ENCODE measurements around the gene RACK1. TPM values are rescaled to one million over a fixed set of nuclear protein-coding genes. Genes with fewer than 3 reads are reported as not detected.

Gene RACK1
- total RNA-seq, 1 donor from 2014 or later, result 510 TPM

DNA sequence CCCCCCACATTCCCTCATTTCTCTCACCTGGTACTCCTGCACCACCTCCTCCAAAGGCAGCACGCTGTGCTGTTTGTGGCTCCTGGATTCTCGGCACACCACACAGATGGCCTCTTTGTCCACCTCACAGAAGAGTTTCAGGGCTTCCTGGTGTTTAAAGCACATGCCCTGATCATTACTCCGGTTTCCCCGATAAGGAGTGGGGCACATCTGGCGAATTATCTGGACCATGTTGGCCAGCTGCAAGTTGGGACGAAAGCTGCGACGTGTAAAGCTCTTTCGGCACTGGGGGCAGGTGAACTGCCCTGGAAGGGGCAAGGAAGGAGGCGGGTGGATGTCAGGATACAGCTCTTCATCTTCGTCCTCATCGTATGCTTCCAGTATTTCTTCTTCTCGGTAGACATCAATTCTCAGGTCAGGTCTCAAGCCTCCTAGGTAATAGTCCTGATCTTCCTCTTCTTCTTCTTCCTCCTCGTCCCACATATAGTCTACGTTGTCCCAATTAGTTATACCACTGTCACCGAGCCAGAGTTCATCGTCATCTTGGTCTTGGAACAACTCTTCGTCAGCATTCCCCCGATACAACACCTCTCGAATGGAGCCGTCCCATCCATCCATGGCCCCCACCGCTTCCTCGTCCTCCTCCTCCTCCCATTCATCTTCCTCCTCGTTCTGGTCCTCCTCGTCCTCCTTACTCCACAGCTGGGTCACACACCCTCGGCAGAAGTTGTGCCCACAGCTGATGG, 16.4 kb upstream of the RACK1 start:
- DNase-seq (ENCODE audit: low spot score) (no peak), ATAC-seq (no peak)

DNA sequence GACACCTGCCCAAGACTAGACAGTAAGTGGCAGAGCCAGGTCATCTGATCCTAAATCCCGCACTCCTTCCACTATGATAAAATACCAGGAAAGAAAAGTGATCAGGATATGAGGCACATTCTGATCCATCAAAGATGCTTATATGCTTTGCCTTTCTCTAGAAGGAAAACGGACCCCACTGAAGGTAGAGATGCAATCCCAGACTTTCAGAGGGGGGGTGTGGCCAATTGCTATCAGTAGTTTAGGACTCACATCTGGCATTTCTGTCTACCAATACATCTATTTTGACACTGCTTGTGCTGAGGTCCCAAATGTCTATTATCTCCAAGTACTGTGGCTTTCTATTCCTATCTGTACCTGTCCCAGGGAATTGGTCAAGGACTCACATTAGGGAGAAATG, 15.6 kb upstream of the RACK1 start:
- ATAC-seq, result no peak
- DNase-seq (ENCODE audit: low spot score), result no peak

DNA sequence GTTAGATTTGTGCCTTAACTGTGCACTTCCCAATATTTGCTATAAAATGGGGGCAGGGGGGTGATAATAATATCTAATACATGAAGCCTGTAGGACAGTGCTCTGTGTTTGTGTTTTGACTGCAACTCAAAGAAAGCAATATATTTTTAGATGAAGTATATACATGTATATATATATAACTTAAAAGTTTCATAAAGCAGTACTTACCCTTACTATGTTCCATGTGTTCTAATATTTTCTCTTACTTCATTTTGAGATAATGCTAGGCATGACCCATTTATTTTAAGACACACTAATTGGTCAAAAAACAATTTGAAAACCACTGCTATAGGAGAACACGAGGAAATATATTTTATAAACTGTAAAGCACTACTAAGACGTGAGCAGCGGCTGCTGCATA, 14.9 kb upstream of the RACK1 start:
- ATAC-seq (no peak), DNase-seq (ENCODE audit: low spot score) (no peak)

DNA sequence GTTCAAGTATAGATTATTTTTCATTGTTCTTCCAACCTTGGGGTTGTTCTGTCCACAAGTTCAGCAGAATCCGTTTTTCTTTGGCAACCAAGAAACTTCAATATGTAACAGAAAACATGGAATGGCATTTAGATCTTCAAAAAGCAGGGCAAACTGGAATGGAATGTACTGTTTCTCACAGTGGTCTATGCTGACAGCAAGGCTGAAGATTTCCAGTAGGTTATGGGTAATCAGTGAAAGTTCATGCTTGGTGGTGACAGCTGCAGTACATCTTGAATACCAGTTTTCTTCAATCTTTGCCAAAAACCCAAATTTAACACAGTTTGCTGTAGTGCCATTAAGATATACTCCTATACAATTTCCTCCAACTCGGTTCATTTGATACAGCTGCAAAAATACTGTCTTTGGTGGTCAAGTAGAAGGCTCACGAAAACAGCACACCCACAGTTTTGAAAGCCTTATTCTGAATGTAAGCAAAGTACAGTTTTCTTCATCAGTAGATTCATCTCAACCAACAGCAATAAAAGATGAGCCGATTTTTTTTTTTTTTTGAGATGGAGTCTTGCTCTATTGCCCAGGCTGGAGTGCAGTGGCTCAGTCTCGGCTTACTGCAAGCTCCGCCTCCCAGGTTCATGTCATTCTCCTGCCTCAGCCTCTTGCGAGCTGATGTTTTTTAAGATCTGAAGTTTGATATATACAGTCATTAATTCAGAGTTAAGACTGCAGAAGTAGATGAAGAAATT, 12.3 kb upstream of the RACK1 start:
- ATAC-seq (no peak), DNase-seq (ENCODE audit: low spot score) (no peak)

DNA sequence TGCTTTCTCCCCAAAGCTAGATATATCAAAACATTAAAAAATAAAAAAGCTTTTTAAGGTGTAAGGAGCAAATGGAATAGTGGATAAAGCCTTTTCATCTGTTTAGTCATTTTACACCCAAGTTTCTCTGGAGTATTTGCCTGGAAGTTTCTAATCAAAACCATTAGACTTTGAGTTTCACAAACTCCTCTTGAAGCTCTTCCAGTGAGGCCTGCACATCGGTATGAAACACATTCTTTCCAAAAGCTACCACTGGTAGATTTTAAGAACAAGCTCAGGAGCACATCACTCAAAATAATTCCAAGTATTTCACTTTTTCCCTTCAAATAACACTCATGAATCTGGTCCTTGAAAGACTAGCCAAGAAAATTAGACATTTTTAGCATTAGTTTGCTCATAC, 11.6 kb upstream of the RACK1 start:
- ATAC-seq, result no peak
- DNase-seq (ENCODE audit: low spot score), result no peak

DNA sequence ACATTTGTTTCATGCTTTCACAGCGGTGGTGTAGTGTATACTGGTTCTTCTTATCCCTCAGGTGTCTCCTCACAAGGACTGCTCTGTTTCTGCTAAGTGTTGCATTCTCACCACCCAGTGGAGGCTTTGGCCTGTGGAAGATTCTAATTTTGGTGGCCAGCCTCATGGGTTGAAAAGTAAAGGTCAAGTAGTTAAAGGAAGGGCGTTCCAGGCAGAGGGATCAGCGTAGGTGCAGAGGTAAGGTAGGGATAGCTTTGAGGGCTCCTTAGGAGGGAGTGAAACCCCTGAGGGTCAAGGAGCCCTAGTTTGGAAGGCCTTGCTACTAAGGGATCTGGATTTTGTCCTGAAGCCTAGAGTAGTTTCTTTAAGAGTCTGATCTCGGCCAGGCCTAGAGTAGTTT, 4.6 kb upstream of the RACK1 start:
- ATAC-seq (no peak), DNase-seq (ENCODE audit: low spot score) (no peak)

DNA sequence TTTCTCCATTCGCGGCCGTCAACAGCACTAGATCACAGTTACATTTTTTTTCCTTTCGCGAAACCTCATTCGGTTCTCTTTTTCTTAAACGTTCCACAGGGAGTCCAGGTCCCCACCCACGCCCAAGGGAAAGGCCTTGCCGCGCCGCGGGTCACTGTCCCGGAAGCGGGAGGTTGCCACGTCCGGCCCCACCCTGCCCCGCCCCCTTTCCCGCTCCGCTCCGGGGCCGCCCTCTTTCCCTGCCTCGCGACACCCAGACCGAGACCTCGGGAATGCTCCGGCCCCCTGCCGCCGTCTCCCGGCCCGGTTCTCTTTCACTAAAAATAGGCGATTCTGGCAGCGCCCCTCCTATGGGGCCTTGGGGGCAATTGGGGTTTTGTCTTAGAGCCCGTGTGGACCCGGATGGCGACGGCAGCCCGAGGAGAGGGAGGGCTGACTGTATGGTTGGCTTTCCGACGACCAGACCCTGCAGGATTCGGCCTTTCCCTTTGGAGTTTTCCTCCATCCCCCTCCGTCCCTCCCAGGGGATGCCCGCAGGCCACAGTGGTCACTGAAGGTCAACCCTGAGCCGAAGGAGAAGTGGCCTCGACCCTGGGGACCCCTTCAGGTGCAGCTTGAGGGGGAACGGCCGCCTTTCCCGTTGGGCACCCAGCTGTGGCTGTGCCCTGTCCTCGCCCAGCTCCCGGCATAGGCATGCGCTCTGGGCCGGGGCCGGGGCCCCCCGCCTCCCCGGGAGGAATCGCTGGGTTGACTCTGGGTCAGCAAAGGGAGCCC, 2.8 kb upstream of the RACK1 start:
- ATAC-seq (peak; percentile 80), DNase-seq (ENCODE audit: low spot score) (peak; percentile 91)

DNA sequence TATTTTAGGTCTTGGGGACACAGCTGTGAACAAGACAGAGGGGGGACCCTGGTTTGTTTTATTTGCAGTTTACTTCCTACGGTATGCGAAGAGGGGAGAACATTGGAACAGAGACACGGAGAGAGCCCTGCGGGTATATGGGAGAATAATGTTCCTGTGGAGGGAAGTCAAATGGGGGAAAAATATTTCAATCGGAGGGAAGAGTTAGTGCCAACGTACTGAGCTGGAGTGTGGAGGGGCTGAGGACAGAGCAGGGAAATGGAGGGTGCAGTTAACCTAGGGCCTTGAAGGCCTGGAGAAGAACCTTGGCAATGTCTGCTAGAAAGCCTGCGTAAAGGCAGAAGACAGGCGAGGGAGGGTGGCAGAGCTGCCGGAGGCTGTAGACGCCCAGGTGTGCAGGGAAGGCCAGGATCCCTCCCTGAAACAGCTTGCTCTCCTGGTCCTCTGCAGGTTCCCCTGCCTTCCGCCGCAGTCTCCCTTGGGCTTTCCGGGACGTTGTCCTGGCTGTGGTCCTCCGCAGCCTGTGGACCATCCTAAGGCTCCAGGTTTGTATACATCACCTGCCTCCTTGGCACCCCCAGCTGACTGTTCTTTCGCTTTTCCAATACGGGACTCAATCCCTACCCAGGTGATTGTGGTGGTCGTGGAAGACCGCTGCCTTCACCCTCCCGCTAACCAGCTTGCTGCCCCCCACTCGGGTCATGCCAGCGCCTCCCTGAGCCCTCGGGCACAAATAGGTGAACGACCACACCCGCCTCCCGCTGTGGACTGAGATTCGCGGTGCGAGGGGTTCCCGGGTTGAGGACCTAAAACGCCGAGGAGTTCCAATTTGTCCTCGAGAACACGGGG, 1.9 kb upstream of the RACK1 start:
- ATAC-seq (peak; percentile 3), DNase-seq (ENCODE audit: low spot score) (peak; percentile 52)

DNA sequence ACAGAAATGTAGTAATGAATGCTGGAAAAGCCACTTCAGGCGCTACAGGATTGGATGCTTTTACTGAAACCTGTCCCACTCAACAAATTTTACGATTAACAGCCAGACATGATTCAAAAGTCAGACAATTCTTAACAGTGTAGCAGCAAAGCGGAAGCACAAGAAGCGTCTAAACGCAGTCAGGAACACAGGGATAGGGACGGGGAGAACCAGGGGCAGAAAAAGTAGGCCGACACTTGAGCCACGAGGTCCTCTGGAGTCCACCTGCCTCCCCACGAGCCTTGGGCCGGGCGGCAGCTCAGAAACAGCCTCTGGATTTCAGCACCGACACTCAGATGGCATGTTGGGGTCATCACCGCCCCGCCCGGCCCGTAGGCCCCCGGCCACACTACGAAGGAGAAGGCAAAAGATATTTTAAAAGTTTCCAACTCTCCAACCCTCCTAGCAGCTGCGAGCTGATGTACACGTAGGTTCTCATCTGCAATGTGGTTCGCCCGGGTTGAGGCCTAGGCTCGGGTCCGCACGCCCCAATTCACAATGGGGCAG, 615 bp downstream of the RACK1 start:
- peak; percentile 0 for ATAC-seq
- DNase-seq (ENCODE audit: low spot score), result no peak

DNA sequence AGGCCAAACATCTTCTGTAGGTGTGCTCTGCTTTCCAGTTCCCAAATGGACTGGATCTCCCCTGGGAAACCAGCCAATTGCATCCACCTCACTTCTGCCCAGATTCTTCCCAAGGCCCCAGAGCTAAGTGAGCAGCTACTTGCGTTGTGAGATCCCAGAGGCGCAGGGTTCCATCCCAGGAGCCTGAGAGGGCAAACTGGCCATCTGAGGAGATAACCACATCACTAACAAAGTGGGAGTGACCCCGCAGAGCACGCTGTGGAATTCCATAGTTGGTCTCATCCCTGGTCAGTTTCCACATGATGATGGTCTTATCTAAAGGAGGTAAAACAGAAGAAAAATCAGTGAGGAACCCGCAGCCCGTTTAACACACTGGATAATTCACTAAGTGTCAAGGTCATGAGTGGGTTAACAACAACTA, 1.7 kb downstream of the RACK1 start:
- ATAC-seq, result no peak

DNA sequence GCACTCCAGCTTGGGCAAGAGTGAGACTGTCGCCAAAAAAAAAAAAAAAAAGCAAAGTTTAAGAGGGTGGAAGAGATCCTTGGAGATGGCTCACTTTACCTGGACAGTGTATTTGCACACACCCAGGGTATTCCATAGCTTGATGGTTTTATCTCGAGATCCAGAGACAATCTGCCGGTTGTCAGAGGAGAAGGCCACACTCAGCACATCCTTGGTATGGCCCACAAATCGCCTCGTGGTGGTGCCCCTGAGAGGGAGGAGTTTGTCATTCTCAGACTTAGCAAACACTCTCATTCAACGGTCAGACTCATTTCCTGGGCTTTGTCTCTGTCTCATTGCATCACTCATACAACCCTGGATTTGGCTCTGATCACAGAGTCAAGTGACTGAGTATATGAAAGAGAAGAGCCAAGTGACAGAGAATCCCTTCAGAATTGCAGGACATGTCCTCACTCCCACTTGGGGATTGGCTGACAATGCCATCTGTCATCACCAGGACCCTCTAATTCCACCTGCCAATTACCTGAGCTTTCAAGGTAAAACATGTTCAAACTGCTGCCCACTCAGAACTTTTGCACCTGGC, 2.2 kb downstream of the RACK1 start:
- DNase-seq (ENCODE audit: low spot score) (no peak), ATAC-seq (no peak)

More for the DNA sequence above, 1.7 kb downstream of the RACK1 start:
- DNase-seq (ENCODE audit: low spot score), result no peak

DNA sequence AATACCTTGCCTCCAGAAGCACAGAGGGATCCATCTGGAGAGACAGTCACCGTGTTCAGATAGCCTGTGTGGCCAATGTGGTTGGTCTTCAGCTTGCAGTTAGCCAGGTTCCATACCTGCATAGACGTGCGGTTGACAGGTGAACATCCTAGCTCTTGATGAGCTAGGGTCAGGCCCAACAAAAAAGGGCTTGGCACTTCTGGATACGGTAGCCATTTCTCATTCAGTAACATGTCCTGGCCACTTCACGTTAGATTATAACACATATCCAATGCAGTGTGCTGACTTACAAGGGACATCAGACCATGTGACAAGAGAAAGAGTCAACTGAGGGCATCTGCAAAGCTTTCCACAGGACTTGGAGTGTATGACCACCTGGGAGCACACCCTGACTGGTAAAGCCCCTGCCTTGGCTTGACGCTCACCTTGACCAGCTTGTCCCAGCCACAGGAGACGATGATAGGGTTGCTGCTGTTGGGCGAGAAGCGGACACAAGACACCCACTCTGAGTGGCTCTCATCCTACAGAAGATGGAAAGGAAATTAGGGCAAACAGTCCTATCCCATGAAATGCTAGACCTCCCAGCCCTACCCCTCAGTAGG, 4.5 kb downstream of the RACK1 start:
- DNase-seq (ENCODE audit: low spot score) (no peak), ATAC-seq (no peak)

DNA sequence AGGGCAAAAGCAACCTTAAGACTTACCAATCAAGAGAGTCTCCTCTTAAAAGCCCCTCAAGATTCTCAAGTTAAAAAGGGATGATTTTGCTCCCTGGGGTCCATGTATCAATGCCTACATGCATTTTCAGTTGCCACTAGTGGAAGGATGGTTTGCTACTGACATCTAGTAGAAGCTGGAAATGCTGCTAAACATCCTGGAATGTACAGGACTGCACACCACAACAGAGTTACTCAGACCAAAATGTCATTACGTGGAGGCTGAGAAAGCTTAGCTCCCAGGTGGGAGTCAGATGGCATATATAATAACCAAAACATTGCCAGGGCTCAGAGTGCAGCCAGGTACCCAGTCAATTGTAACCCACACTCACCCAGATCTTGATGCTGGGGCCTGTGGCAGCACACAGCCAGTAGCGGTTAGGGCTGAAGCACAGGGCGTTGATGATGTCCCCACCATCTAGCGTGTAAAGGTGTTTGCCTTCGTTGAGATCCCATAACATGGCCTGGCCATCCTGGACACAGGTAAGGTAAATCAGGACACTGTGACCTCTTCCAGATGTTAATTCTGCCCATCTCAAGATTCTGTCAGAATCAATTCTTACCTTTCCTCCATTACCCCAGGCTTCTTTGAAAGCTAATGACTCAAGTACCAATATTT, 5.8 kb downstream of the RACK1 start:
- DNase-seq (ENCODE audit: low spot score) (no peak), ATAC-seq (no peak)

DNA sequence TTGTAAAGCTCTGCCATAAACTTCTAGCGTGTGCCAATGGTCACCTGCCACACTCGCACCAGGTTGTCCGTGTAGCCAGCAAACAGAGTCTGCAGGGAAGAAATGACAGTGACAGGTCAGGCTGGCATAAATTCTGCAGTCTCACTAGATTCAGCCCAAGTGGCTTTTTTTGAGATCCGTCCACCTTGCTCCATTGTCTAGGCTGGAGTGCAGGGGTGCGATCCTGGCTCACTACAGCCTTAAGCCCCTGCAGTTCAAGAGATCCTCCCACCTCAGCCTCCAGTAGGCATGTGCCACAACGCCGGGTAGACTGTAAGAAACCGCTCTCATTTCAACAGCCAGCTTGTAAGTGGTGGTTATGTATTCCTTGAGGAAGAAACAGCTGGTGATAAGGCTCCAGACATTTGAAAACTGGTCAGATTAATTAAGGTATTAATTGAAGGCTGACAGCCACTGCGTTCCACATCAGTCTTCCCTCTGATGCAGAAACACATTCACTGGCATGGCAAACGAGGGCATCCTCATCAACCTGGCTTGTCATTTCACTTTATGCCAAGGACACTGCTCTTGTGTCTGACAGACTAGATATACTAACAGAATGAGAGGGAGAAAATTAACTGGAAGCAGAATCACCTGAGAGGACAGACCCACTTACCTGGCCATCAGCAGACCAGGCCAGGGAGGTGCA, 6.6 kb downstream of the RACK1 start:
- ATAC-seq, result no peak
- no peak for DNase-seq (ENCODE audit: low spot score)

DNA sequence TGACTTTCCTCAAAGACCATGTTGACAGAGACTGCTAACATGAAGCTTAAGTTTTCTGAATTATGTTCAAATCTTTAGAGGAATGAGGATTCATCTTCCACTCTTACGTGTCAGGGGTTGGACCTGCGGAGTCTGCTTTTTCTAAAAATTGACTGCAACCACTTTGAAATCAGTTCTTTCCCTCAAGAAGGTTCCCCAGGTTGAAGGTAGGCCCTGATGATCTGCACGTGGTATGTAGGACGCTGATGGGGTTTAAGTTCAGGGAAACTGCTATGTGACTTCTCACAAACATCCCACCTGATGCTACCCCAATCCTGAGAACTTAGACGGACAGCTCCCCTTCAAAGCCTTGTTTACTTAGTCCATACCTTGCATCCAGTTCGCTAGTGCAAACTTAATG, 7.2 kb downstream of the RACK1 start:
- no peak for DNase-seq (ENCODE audit: low spot score)
- ATAC-seq, result no peak

DNA sequence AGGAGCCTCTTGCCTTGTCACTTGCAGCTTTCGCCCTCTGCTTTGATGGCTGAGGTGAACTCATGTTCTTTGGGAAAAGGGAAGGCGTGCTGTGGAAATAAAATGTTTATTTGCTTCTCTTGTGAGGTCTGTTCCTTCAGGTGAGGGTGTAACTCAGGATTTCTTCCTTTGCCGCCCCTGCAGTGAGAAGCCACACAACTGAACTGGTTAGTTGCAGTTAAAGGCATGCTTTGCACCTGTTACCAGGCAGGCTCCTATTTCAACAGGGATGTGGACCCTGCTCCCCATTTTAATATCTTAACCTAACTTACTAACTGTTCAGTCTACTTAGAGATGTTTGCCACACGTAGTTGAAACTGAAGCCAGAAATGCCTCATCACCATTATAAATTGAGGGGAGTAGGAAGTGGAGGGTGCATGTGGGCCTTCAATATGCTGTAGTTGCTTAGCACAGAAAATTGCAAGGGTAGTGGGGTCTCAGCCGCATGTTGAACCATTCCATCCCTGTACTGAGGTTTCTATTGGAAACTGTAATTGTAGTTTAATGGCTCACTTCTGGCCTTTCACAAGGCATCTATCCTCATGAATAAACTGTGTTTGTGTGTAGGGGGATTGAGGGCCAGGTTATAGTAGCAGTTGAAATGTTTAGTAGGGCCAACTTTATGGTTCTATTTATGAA, 7.9 kb downstream of the RACK1 start:
- DNase-seq (ENCODE audit: low spot score), result no peak
- no peak for ATAC-seq

DNA sequence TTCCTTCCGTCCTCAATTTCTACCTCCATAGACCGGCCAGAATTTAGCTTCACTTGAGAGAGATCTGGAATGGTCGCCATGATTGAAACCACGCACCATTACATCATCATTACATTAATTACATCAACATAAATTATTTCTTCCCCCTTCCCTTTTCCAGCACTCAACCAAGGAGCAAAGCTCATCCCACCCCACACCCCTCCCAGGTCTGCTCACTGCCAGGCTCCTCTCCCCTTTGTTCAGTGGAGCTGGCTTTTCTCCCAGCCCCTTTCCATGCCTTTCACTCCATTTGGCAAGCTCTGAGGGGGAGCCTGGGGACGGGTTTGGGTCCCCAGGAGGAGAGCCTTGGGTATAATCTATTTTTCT, 8.4 kb downstream of the RACK1 start:
- no peak for DNase-seq (ENCODE audit: low spot score)
- no peak for ATAC-seq

Measured in left lobe of liver (tissue), 2 donors.